Stomach (tissue), 4 donors: ENCODE results near the gene ICAM2.

ENCODE experiments used
- CTCF ChIP-seq, 7 experiments: fragments of 450-650 bp in 4 of 7; fragments of 200-600 bp in 3 of 7; sonication (generic) in 3 of 7; IDR thresholded peaks; one replicate each; pipeline ENCODE4 v1.5.1; 2016 to 2019; ENCODE audit warnings: antibody characterized with exemption in 7 of 7, control low read depth in 2 of 7, mild to moderate bottlenecking in 1 of 7
- POLR2A ChIP-seq, 4 donors: fragments of 450-650 bp; IDR thresholded peaks; one replicate each; pipeline ENCODE4 v1.6.1; 2016; ENCODE audit warnings: antibody characterized with exemption in 4 of 4, control low read depth in 2 of 4, mild to moderate bottlenecking in 1 of 4, moderate library complexity in 1 of 4

GRCh38 chr17:64061178-64061898, 40.9 kb upstream of the ICAM2 start:
- TF ChIP-seq CTCF (IDR thresholded peaks at IDR 0.05) (no peak), POLR2A (IDR thresholded peaks at IDR 0.05) (no peak)
